K562 (cell line): ENCODE data around the gene SRRD. TPM values are rescaled to one million over a fixed set of nuclear protein-coding genes. Genes with fewer than 3 reads are reported as not detected.
A peak's percentile ranks its signal among the peaks of the same experiment; 100 is the strongest.

Source experiments
- ATF3 ChIP-seq, 2 experiments: fragments of 450-650 bp in 1 of 2; sonication (generic) in 1 of 2; formaldehyde crosslinking in 1 of 2; IDR thresholded peaks in 1 of 2; conservative IDR thresholded peaks in 1 of 2; 2 replicates each; pipeline versions ENCODE4 v1.6.1 to v1.8.1; 2016 to 2023; ENCODE audit warnings: mild to moderate bottlenecking in 2 of 2, moderate library complexity in 2 of 2, inconsistent platforms in 1 of 2, missing genetic modification reagents in 1 of 2
- CTBP1 ChIP-seq: fragments of 450-650 bp; IDR thresholded peaks from 2 replicates; pipeline ENCODE4 v1.6.1; 2016; ENCODE audit warnings: borderline replicate concordance
- ESRRA ChIP-seq: fragments of 450-650 bp; IDR thresholded peaks from 2 replicates; pipeline ENCODE4 v1.6.1; 2014; ENCODE audit warnings: low read depth, mild to moderate bottlenecking, moderate library complexity, borderline replicate concordance
- ETV1 ChIP-seq: fragments of 450-650 bp; conservative IDR thresholded peaks from 2 replicates; pipeline ENCODE4 v1.6.1; 2016; ENCODE audit warnings: missing genetic modification characterization, control low read depth, low read depth, missing compliant biosample characterization
- GABPB1 ChIP-seq: sonication (generic); formaldehyde crosslinking; IDR thresholded peaks from 2 replicates; pipeline ENCODE4 v1.8.0; 2022; ENCODE audit warnings: mild to moderate bottlenecking, missing genetic modification reagents
- GTF2A2 ChIP-seq: IDR thresholded peaks from 2 replicates; pipeline ENCODE4 v1.6.1; 2016; ENCODE audit warnings: mild to moderate bottlenecking, missing genetic modification characterization, missing compliant biosample characterization
- MITF ChIP-seq: IDR thresholded peaks from 2 replicates; pipeline ENCODE4 v1.6.1; 2014; ENCODE audit warnings: antibody characterized with exemption
- MLLT1 ChIP-seq, 2 experiments: fragments of 450-650 bp; IDR thresholded peaks; 2 replicates each; pipeline ENCODE4 v1.6.1; 2016
- NKRF ChIP-seq: fragments of 450-650 bp; IDR thresholded peaks from 2 replicates; pipeline ENCODE4 v1.6.1; 2016; ENCODE audit warnings: borderline replicate concordance
- PHF8 ChIP-seq: fragments of 200-600 bp; sonication (generic); IDR thresholded peaks from 2 replicates; pipeline ENCODE4 v1.6.1; 2012; ENCODE audit warnings: mixed run types, mild to moderate bottlenecking, inconsistent platforms, low read length, moderate library complexity, borderline replicate concordance
- POLR2A ChIP-seq: fragments of 450-650 bp; conservative IDR thresholded peaks from 2 replicates; pipeline ENCODE4 v1.6.1; 2016
- RAD21 ChIP-seq, 2 experiments: fragments of 250-450 bp in 1 of 2; fragments of 450-650 bp in 1 of 2; sonication (Bioruptor Pico) in 1 of 2; formaldehyde crosslinking in 1 of 2; IDR thresholded peaks in 1 of 2; conservative IDR thresholded peaks in 1 of 2; 2 replicates each; pipeline versions ENCODE4 v1.4.0 to v1.8.0; 2020 to 2022; ENCODE audit warnings: mild to moderate bottlenecking in 2 of 2, moderate library complexity in 1 of 2
- RNF219 ChIP-seq: fragments of 250-450 bp; sonication (Bioruptor Pico); IDR thresholded peaks from 2 replicates; pipeline ENCODE4 v1.5.0; 2022; ENCODE audit warnings: mild to moderate bottlenecking
- TBL1XR1 ChIP-seq, 2 experiments: IDR thresholded peaks; 2 replicates each; pipeline ENCODE4 v1.6.1; 2012; ENCODE audit warnings: improper control_type of control experiment in 2 of 2, low read length in 2 of 2, mild to moderate bottlenecking in 1 of 2
- ZBTB9 ChIP-seq: fragments of 450-650 bp; formaldehyde crosslinking; IDR thresholded peaks from 2 replicates; pipeline ENCODE4 v1.4.0; 2020; ENCODE audit warnings: mild to moderate bottlenecking, moderate library complexity
- ZNF239 ChIP-seq: fragments of 250-450 bp; sonication (Bioruptor Pico); IDR thresholded peaks from 2 replicates; pipeline ENCODE4 v1.4.0; 2020; ENCODE audit warnings: mild to moderate bottlenecking
- ZNF274 ChIP-seq: IDR thresholded peaks from 2 replicates; pipeline ENCODE4 v1.6.1; 2011; ENCODE audit warnings: low read depth, mild to moderate bottlenecking, low read length, moderate library complexity, borderline replicate concordance
- polyA plus RNA-seq, 8 experiments: library from polyadenylated mRNA; depleted of rRNA in 4 of 8; stranded (reverse) in 5 of 8; unstranded in 3 of 8; fragments of >200 nt; fragmentation: Nextera tagmentation in 2 of 8; fragmentation: Illumina TruSeq in 1 of 8; extraction: Ambion mirVana in 2 of 8; extraction: Trizol in 1 of 8; gene quantifications; 2 replicates each; pipeline versions ENCODE4 v1.2.1 to v1.2.3, GENCODE V29; 2011 to 2014; ENCODE audit warnings: inconsistent platforms in 1 of 8, missing spikeins in 1 of 8
- total RNA-seq, 7 experiments: library from RNA; depleted of rRNA in 6 of 7; stranded (reverse); fragments of >200 nt in 6 of 7; fragmentation: Illumina TruSeq in 2 of 7; extraction: Trizol in 2 of 7; gene quantifications; 2 replicates each; pipeline versions ENCODE4 v1.2.1 to v1.2.3, GENCODE V29; 2011 to 2021; ENCODE audit warnings: low replicate concordance in 1 of 7

Gene SRRD
- total and polyA plus RNA-seq, 9 of the 15 experiments (the other 6 are each of a cell fraction or from before 2014, with no cell fraction given), result 4.9 to 59.4 (median 34.4) TPM

GRCh38 chr22:26512149-26512793 lies 28.6 kb downstream of the SRRD start, which contains the start of gene TFIP11 (continued):
- TF ChIP-seq MITF, result no peak
- no peak for TF ChIP-seq ATF3 (IDR thresholded peaks at IDR 0.05)
- no peak for TF ChIP-seq ATF3 (CRISPR knock-in tag; conservative IDR thresholded peaks at IDR 0.05)
- TF ChIP-seq GABPB1 (CRISPR knock-in tag), result peak; percentile 97
- TF ChIP-seq ESRRA, result peak; percentile 30; the same call in 1 of the 2 replicates
- 0 out of 2 replicates have a peak, but pooled peaks have one; percentile 28 for TF ChIP-seq ZBTB9
- TF ChIP-seq ZNF274, result no peak
- peak; percentile 33; the same call in 1 of the 2 replicates for TF ChIP-seq CTBP1
- TF ChIP-seq RNF219 (CRISPR knock-in tag), result no peak
- peak; percentile 87 for TF ChIP-seq ETV1
- TF ChIP-seq POLR2A, result peak; percentile 80
- TF ChIP-seq TBL1XR1 (IDR thresholded peaks at IDR 0.05; ENCODE audit: low read length in 2 of 2), result peak in 1 of 2 experiments; percentile 63; a peak in 1 of 4 replicates
- peak; percentile 76; the same call in 1 of the 2 replicates for TF ChIP-seq PHF8
- peak; percentile 98 for TF ChIP-seq NKRF
- TF ChIP-seq ZNF239 (CRISPR knock-in tag), result no peak
- TF ChIP-seq RAD21 (CRISPR knock-in tag; conservative IDR thresholded peaks at IDR 0.05 in 1 of 2, IDR thresholded peaks at IDR 0.05 in 1 of 2), result no peak
- TF ChIP-seq MLLT1 (IDR thresholded peaks at IDR 0.05), result 0 out of 4 replicates have a peak, but pooled peaks of 1 of the 2 experiments have one; percentile 31
- TF ChIP-seq GTF2A2 (tag), result no peak
